HEK293T (cell line): ENCODE data around the gene MAGEH1.
"Not testable (repeated sequence)": the region's sequence is repeated elsewhere in the genome, so short reads cannot be mapped to it uniquely, and the experiment has no call there.

ENCODE experiments used
- CTCF ChIA-PET: fragments of 350-600 bp; formaldehyde crosslinking; extraction: SDS; loops from one replicate; lab custom pipeline; 2021; ENCODE audit warnings: antibody characterized with exemption, inconsistent platforms; lab: Yijun Ruan, JAX
- POLR2A ChIA-PET: fragments of 350-600 bp; formaldehyde crosslinking; extraction: SDS; loops from one replicate; lab custom pipeline; 2020; ENCODE audit warnings: antibody characterized with exemption, inconsistent platforms; lab: Yijun Ruan, JAX
- DNase-seq: peaks from one replicate; pipeline ENCODE4 v3.0.0; 2012; ENCODE audit warnings: mixed read lengths; ENCODE audit errors: extremely low spot score
- ARNT ChIP-seq: fragments of 450-650 bp; IDR thresholded peaks from 2 replicates; pipeline ENCODE4 v1.6.1; 2017; ENCODE audit warnings: mild to moderate bottlenecking
- BHLHE40 ChIP-seq: fragments of 450-650 bp; IDR thresholded peaks from 2 replicates; pipeline ENCODE4 v1.6.1; 2016; ENCODE audit warnings: mild to moderate bottlenecking, moderate library complexity, borderline replicate concordance
- CTBP1 ChIP-seq: fragments of 450-650 bp; IDR thresholded peaks from 2 replicates; pipeline ENCODE4 v1.6.1; 2016; ENCODE audit warnings: borderline replicate concordance
- ELF4 ChIP-seq: fragments of 450-650 bp; IDR thresholded peaks from 2 replicates; pipeline ENCODE4 v1.6.1; 2017; ENCODE audit warnings: antibody characterized with exemption
- FOXA1 ChIP-seq: fragments of 450-650 bp; IDR thresholded peaks from 2 replicates; pipeline ENCODE4 v1.6.1; 2016; ENCODE audit warnings: mild to moderate bottlenecking
- FOXK2 ChIP-seq: fragments of 450-650 bp; IDR thresholded peaks from 2 replicates; pipeline ENCODE4 v1.6.1; 2016; ENCODE audit warnings: mild to moderate bottlenecking
- FOXM1 ChIP-seq: fragments of 450-650 bp; IDR thresholded peaks from 2 replicates; pipeline ENCODE4 v1.6.1; 2017; ENCODE audit warnings: mild to moderate bottlenecking, borderline replicate concordance
- HDGF ChIP-seq: fragments of 450-650 bp; IDR thresholded peaks from 2 replicates; pipeline ENCODE4 v1.6.1; 2017; ENCODE audit warnings: antibody characterized with exemption, borderline replicate concordance
- L3MBTL2 ChIP-seq: fragments of 450-650 bp; conservative IDR thresholded peaks from 2 replicates; pipeline ENCODE4 v1.6.1; 2016; ENCODE audit warnings: mild to moderate bottlenecking
- LEF1 ChIP-seq: fragments of 450-650 bp; IDR thresholded peaks from 2 replicates; pipeline ENCODE4 v1.6.1; 2017; ENCODE audit warnings: mild to moderate bottlenecking, borderline replicate concordance
- NFRKB ChIP-seq: fragments of 450-650 bp; IDR thresholded peaks from 2 replicates; pipeline ENCODE4 v1.6.1; 2016; ENCODE audit warnings: mild to moderate bottlenecking, moderate library complexity
- PKNOX1 ChIP-seq: fragments of 450-650 bp; IDR thresholded peaks from 2 replicates; pipeline ENCODE4 v1.6.1; 2016
- SP1 ChIP-seq: fragments of 450-650 bp; IDR thresholded peaks from 2 replicates; pipeline ENCODE4 v1.6.1; 2017
- SUZ12 ChIP-seq: fragments of 450-650 bp; IDR thresholded peaks from 2 replicates; pipeline ENCODE4 v1.6.1; 2016; ENCODE audit warnings: mild to moderate bottlenecking
- TARDBP ChIP-seq: fragments of 450-650 bp; IDR thresholded peaks from 2 replicates; pipeline ENCODE4 v1.6.1; 2016
- ZNF384 ChIP-seq: fragments of 450-650 bp; IDR thresholded peaks from 2 replicates; pipeline ENCODE4 v1.6.1; 2016

Gene MAGEH1

GRCh38 chrX:55451990-55452832, at the start of gene MAGEH1:
TSS of gene MAGEH1 (plus strand) at chrX:55452127. CDS start at chrX:55452375, 248 bp downstream.
- no peak for DNase-seq
- CTCF ChIA-PET, result no interaction called here
- TF ChIP-seq FOXM1 (no peak), SUZ12 (no peak), SP1 (no peak), FOXK2 (no peak), TARDBP (no peak), PKNOX1 (no peak), HDGF (no peak), CTBP1 (no peak), ZNF384 (no peak), ELF4 (no peak), NFRKB (no peak), LEF1 (no peak), BHLHE40 (no peak), L3MBTL2 (no peak), ARNT (no peak), FOXA1 (no peak)
- POLR2A ChIA-PET, result no interaction called here

- DNase-seq, POLR2A ChIA-PET, CTCF ChIA-PET: not testable (repeated sequence)
Measured at GRCh38 chrX:55427079-55427478, 24.8 kb upstream of the MAGEH1 start.

- POLR2A ChIA-PET, CTCF ChIA-PET, DNase-seq: not testable (repeated sequence)
Measured at GRCh38 chrX:55443468-55443867, 8.5 kb upstream of the MAGEH1 start.

GRCh38 chrX:55450259-55450658, 1.7 kb upstream of the MAGEH1 start:
- CTCF ChIA-PET, result no interaction called here
- no peak for TF ChIP-seq HDGF
- no peak for TF ChIP-seq LEF1
- no peak for TF ChIP-seq FOXA1
- TF ChIP-seq PKNOX1, result no peak
- TF ChIP-seq FOXK2, result no peak
- no peak for DNase-seq
- POLR2A ChIA-PET, result no interaction called here

- CTCF ChIA-PET, result no interaction called here
- no peak for DNase-seq
- TF ChIP-seq ARNT (no peak), PKNOX1 (no peak), ZNF384 (no peak), FOXK2 (no peak), CTBP1 (no peak), TARDBP (no peak), NFRKB (no peak), SUZ12 (no peak), BHLHE40 (no peak), L3MBTL2 (no peak), FOXA1 (no peak), ELF4 (no peak), HDGF (no peak), SP1 (no peak)
- POLR2A ChIA-PET, result no interaction called here
Measured at GRCh38 chrX:55451141-55451540, 786 bp upstream of the MAGEH1 start.

GRCh38 chrX:55451626-55451989, 319 bp upstream of the MAGEH1 start:
- TF ChIP-seq HDGF (no peak), FOXA1 (no peak), FOXK2 (no peak), ARNT (no peak), NFRKB (no peak), CTBP1 (no peak), ZNF384 (no peak), ELF4 (no peak), SUZ12 (no peak)
- POLR2A ChIA-PET, result no interaction called here
- no peak for DNase-seq
- CTCF ChIA-PET, result no interaction called here

- ChIA-PET CTCF (no interaction called here), POLR2A (no interaction called here)
- no peak for TF ChIP-seq FOXM1
- no peak for TF ChIP-seq CTBP1
- TF ChIP-seq FOXA1, result no peak
- TF ChIP-seq TARDBP, result no peak
- no peak for TF ChIP-seq FOXK2
- no peak for TF ChIP-seq SUZ12
- no peak for DNase-seq
Measured at GRCh38 chrX:55452833-55453124, 852 bp downstream of the MAGEH1 start.

GRCh38 chrX:55455708-55456107, 3.8 kb downstream of the MAGEH1 start:
- DNase-seq, POLR2A ChIA-PET, CTCF ChIA-PET: not testable (repeated sequence)

GRCh38 chrX:55459426-55459825, 7.5 kb downstream of the MAGEH1 start:
- POLR2A ChIA-PET, CTCF ChIA-PET, DNase-seq: not testable (repeated sequence)

GRCh38 chrX:55459926-55460325, 8.0 kb downstream of the MAGEH1 start:
- CTCF ChIA-PET, POLR2A ChIA-PET: not testable (repeated sequence)

GRCh38 chrX:55464050-55464449, 12.1 kb downstream of the MAGEH1 start:
- POLR2A ChIA-PET, CTCF ChIA-PET, DNase-seq: not testable (repeated sequence)

More at GRCh38 chrX:55459926-55460325, 8.0 kb downstream of the MAGEH1 start:
- not testable (repeated sequence) for DNase-seq

- POLR2A ChIA-PET, DNase-seq, CTCF ChIA-PET: not testable (repeated sequence)
Measured at GRCh38 chrX:55465108-55465507, 13.2 kb downstream of the MAGEH1 start.
